NCI-H1105 treated with DMSO at 0.1 percent for 48 hours (cell line): ENCODE data around the gene LIN7A.

Experiments used
- DNase-seq: peaks from one replicate; lab custom pipeline; 2025; lab: John Stamatoyannopoulos, UW

The LIN7A gene

GRCh38 chr12:80749456-80749855 lies 188.3 kb downstream of the LIN7A start:
- DNase-seq = no peak

GRCh38 chr12:80747800-80748199 lies 189.9 kb downstream of the LIN7A start:
- DNase-seq = no peak

- no peak for DNase-seq
Measured at GRCh38 chr12:80745851-80746505, 191.8 kb downstream of the LIN7A start.
